Fibroblast of skin of left quadriceps (primary cell): ENCODE measurements around the gene SLC9B1.
"Not testable (repeated sequence)": the region's sequence is repeated elsewhere in the genome, so short reads cannot be mapped to it uniquely, and the experiment has no call there.

Experiments
- DNase-seq, 2 experiments: peaks; one replicate each; pipeline ENCODE4 v3.0.0-alpha.2; 2013; ENCODE audit warnings: low read depth in 2 of 2

Gene SLC9B1

DNA sequence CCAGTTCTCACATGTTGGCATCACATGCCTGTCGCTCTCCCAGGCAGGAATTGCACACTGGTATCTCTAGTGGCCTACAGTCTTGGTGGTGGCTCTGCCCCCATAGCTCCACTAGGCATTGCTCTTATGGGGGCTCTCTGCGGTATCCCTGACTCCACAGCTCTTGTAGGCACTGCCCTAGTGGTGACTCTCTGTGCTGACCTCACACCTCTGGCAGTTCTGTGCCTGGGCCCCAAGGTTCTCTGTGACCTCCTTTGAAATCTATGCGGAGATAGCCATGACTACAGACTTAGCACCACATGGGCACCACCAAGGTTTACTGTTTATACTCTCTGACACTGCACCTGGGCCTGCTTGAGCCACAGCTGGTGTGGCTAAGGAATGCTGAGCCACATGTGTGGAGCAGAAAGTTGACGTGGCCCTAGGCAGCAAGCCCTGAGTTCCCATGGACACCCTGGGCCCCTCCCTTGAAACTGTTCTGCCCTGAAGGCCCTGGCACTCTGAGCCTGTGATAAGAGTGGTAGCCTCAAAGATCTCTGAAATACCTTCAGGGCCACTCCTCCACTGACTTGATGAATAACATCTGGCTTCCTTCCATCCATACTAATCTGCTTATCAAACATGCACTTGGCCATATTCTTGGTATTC lies 8.0 kb downstream of the SLC9B1 start:
- peak in 1 of 2 experiments; percentile 0 for DNase-seq

- DNase-seq: no peak
Observed at GRCh38 chr4:103010804-103011203, 8.7 kb downstream of the SLC9B1 start.

- peak; percentile 50 to 53 for DNase-seq
Observed at GRCh38 chr4:103008875-103009729, 10.4 kb downstream of the SLC9B1 start.

DNA sequence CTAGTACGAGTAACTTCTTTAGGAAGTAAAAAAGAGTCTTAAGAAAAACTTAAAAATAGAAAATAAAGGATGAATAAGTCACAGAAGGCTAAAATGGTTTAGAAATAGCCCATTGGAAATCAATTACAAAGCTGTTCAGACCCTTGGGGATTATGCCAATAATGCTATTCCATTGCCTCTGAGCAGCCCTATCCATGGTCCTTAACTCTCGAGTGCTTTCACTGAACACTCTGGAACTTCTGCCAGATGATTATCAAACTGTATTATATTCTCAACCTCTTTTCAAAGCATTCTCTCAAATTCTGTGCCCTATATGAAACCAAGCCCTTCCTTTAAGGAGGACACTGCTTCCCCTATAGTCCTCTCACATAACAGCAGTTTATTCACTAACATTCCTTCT lies 17.0 kb downstream of the SLC9B1 start:
- peak in 1 of 2 experiments; percentile 0 for DNase-seq

- DNase-seq: no peak
Observed at GRCh38 chr4:102994803-102995202, 24.7 kb downstream of the SLC9B1 start.

GRCh38 chr4:102993985-102994384 lies 25.5 kb downstream of the SLC9B1 start:
- not testable (repeated sequence) for DNase-seq

DNA sequence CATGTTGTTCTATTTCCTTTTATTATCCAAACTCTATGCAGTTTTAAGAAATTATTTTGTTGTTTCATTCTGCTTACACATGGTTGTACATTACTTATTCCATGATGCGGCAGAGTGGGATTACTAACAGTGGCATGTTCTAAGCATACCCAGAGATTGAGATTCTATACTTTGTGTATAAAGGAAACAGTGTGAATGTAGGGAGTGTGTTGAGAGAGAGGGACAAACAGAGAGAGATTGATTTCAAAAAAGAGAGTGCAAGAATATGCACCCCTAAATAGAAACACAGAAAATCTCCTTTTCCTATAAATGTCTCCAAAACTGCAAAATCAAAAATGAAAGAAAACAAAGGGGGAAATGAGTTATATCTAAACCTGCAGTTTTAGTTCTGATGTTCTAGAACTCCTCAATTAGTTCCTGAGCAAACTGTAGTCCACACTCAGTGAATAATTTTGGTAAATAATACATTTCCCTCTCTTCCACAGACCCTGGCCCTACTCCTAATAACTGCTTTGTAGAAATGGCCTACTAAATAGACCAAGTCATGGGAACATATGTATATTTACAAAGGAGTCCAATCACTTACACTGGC lies 31.0 kb downstream of the SLC9B1 start:
- no peak for DNase-seq

GRCh38 chr4:102981005-102981404 lies 38.5 kb downstream of the SLC9B1 start:
- no peak for DNase-seq

DNA sequence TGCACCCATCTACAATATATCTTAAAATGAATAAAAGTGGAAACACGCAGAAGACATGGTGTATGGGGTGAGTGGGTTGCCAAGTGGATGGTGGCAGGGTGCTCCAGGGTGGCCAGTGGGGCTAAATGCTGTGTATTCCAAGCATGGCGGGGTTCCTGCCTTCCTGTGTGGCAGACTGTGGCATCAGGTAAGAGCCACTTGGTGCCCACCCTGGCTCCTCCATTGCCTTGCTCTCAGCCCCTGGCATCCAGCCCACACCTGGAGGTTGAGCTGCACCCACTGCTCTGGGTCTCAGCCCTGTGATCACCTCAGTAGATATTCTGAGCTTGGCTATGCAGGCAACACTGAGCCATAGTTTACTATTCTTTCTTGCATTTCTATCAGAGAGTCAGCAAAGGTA lies 57.7 kb downstream of the SLC9B1 start:
- DNase-seq: not testable (repeated sequence)

GRCh38 chr4:102959496-102959895 lies 60.0 kb downstream of the SLC9B1 start:
- DNase-seq: no peak

GRCh38 chr4:102945066-102945465 lies 74.4 kb downstream of the SLC9B1 start:
- DNase-seq: no peak

GRCh38 chr4:102938063-102938462 lies 81.4 kb downstream of the SLC9B1 start:
- DNase-seq: not testable (repeated sequence)

GRCh38 chr4:102935716-102936115 lies 83.8 kb downstream of the SLC9B1 start:
- DNase-seq: no peak

DNA sequence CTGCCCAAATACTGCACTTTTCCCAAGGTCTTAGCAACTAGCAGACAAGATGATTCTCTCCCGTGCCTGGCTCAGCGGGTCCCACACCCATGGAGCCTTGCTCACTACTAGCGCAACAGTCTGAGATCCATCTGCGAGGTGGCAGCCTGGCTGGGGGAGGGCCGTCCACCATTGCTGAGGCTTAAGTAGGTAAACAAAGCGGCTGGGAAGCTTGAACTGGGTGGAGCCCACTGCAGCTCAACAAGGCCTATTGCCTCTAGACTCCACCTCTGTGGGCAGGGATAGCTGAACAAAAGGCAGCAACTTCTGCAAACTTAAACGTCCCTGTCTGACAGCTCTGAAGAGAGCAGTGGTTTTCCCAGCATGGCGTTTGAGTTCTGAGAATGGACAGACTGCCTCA lies 99.8 kb downstream of the SLC9B1 start:
- not testable (repeated sequence) for DNase-seq

DNA sequence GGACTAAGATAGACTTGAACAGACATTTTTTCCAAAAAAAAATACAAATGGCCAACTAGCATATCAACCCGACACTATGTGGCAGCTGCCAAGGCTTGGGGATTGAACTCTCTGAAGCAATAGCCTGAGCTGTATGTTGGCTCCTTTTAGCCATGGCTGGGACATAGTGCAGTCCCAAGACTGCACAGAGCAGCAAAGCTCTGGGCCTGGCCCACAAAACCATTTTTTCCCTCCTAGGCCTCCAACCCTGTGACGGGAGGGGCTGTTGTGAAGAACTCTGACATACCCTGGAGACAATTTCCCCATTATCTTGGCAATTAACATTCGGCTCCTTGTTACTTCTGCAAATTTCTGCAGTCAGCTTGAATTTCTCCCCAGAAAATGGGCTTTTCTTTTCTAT lies 100.6 kb downstream of the SLC9B1 start:
- DNase-seq: no peak

DNA sequence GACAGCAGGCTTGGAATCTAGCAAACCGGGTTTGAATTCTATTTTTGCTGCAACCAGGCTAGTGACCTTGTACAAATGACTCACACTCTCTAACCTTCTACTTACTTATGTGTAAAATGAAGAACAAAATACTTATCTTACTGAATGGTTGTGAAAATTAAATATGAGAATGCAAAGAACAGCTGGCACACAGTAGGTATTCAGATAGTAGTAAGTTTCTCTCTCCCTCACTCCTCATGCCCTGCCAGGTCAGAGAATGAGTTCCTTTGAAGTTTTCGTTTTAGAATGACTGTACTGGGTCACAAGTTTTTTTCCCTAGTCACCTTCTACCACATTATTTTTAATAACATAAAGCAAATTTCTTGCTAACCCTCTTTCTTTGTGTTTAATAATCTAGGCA lies 117.7 kb downstream of the SLC9B1 start:
- DNase-seq: no peak

GRCh38 chr4:102897610-102898009 lies 121.9 kb downstream of the SLC9B1 start:
- DNase-seq: not testable (repeated sequence)

GRCh38 chr4:102896547-102896946 lies 123.0 kb downstream of the SLC9B1 start:
- DNase-seq: not testable (repeated sequence)

DNA sequence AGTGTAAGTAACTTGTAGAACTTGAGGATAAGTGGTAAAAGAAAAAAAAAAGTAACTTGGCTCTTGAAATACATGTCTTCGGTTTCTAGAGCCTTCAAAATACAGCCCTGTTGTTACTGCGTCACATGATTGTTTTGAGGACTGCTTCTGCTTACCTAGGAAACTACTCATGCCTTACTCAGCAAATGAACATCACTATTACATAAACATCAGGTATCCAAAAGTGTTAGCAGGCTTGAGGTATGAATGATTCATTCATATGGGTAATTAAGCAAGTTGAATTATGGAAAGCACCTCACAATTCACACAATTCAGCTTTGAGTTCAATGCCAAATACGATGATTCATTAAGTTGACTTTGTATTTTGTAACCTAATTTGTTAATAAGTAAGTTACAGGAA lies 129.6 kb downstream of the SLC9B1 start:
- not testable (repeated sequence) for DNase-seq

GRCh38 chr4:102888570-102888969 lies 130.9 kb downstream of the SLC9B1 start:
- DNase-seq: not testable (repeated sequence)

- no peak for DNase-seq
Observed at GRCh38 chr4:102883278-102883677, 136.2 kb downstream of the SLC9B1 start.

DNA sequence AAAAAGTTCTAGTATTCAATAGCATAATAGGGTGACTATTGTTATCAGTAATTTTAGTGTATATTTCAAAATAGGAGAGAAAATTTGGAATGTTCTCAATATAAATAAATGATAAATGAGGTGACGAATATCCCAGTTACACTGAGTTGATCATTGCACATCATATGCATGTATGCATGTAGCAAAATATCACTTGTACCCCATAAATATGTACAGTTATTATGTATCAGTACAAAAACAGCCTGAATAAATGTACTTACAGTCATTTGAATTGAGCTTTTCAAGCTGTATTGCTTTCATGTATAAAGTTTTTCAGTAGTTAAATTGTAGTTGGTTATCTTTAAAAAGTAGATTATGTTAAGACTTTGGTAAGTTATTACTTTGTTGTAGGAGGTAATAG lies 138.2 kb downstream of the SLC9B1 start:
- no peak for DNase-seq

- DNase-seq: no peak
Observed at GRCh38 chr4:102878901-102879300, 140.6 kb downstream of the SLC9B1 start.
